ENCODE data around the gene KCNAB3.

DNA sequence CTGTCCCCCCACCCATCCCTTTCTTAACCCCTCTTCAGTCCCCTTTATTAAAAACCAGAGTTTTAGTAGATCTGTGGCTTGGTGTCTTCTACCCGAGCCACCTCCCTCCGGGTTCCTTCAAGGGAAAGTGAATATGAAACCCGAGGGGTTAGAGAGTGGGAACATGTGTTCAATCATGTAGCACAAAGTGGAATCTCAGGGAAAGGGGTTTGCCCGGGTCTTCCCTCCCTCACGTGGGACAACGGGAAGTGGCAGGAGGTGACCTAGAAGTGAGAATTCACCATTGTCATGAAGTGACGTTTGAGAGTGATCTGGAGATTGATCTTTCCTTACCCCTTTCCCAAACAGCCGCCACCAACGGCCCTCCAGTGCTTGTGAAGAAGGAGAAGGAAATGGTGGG, 18.5 kb downstream of the KCNAB3 start:
- no peak for TF ChIP-seq POLR2AphosphoS5 (IDR thresholded peaks at IDR 0.05)
- no peak for TF ChIP-seq TAF1 (IDR thresholded peaks at IDR 0.05; ENCODE audit: low read depth)
- TF ChIP-seq EZH2 (IDR thresholded peaks at IDR 0.05; ENCODE audit: borderline replicate concordance, insufficient read depth, low read length, poor library complexity, severe bottlenecking), result no peak
- TF ChIP-seq, protein P1, sequence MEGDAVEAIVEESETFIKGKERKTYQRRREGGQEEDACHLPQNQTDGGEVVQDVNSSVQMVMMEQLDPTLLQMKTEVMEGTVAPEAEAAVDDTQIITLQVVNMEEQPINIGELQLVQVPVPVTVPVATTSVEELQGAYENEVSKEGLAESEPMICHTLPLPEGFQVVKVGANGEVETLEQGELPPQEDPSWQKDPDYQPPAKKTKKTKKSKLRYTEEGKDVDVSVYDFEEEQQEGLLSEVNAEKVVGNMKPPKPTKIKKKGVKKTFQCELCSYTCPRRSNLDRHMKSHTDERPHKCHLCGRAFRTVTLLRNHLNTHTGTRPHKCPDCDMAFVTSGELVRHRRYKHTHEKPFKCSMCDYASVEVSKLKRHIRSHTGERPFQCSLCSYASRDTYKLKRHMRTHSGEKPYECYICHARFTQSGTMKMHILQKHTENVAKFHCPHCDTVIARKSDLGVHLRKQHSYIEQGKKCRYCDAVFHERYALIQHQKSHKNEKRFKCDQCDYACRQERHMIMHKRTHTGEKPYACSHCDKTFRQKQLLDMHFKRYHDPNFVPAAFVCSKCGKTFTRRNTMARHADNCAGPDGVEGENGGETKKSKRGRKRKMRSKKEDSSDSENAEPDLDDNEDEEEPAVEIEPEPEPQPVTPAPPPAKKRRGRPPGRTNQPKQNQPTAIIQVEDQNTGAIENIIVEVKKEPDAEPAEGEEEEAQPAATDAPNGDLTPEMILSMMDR (IDR thresholded peaks at IDR 0.05; ENCODE audit: poor library complexity, severe bottlenecking), result no peak
- no peak for TF ChIP-seq RAD21 (conservative IDR thresholded peaks at IDR 0.05)
